MV-4-11 (cell line): ENCODE results near the gene NRXN3.
A peak's percentile ranks its signal among the peaks of the same experiment; 100 is the strongest.

Experiments
- DNase-seq: peaks from one replicate; lab custom pipeline; 2025; lab: John Stamatoyannopoulos, UW

Gene NRXN3

DNA sequence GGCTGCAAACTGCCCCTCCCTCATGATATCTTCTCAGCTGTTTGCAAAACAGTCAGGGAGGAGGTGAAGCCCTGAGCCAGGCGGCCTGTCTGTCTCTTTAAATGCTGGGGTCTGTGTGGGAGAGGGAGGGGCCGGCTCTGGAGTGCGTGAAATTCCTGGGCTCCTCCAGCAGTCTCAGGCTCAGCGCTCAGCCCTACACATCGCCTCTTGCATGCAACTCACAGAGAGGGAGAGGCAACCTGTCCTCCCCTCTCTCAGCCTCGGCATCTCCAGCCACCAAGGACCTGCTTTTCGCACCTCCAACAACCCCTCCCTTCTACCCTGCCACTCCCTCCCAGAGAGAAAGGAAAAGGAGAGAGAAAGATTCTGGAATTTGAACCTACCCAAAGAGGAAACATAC is at the start of gene NRXN3:
Gene NRXN3 (plus strand): TSS at position 171 of the 400 bp plus-strand sequence. CDS start 72,721 bp downstream, outside the sequence.
- DNase-seq, result no peak

DNA sequence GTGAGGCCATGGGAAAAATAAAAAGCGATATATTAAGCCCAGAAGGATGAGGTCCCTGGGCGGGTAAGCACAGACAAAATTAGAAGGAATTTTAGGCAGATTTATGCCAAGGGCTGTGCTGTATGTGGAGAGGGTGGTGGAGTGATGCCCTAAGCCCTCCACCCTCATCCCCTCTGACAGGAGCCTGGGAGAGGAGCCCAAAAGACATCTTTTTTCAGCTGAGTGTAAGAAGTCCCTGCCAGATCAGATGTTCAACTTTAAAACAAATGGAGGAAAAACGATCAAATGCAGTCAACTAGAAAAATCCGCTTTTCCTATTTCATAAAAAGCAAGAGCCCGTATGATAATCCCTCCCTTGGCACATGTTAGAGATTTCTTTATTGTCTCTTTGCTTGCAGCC is 47.7 kb upstream of the NRXN3 start:
- DNase-seq, result no peak

GRCh38 chr14:78123650-78124253 is 46.4 kb upstream of the NRXN3 start:
- DNase-seq, result no peak

- DNase-seq, result no peak
These were observed 42.2 kb upstream of the NRXN3 start for GRCh38 chr14:78127961-78128360.

GRCh38 chr14:78129375-78129774 is 40.8 kb upstream of the NRXN3 start:
- DNase-seq, result no peak

- DNase-seq, result peak; percentile 25
These were observed 39.8 kb upstream of the NRXN3 start for GRCh38 chr14:78130356-78130755.

DNA sequence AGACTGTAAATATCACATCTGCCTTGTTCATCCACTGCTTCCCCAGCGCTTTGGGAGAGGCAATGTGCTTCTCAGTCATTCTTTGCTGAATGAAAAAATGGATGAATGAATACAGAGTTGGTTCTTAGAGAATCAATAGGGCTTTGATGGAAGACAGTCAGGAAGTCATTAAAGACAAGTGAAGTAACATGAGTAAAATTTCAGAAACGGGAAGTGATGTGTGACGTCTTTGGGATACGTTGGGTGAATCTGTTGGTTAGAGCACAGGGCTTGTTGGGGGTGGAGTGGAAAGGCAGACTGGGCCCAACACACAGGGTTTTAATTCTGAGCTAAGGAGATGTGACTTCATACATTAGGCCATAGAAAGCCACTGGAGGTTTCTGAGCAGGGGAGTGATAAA is 39.0 kb upstream of the NRXN3 start:
- peak; percentile 91 for DNase-seq

- no peak for DNase-seq
These were observed 38.6 kb upstream of the NRXN3 start for GRCh38 chr14:78131616-78132015.

DNA sequence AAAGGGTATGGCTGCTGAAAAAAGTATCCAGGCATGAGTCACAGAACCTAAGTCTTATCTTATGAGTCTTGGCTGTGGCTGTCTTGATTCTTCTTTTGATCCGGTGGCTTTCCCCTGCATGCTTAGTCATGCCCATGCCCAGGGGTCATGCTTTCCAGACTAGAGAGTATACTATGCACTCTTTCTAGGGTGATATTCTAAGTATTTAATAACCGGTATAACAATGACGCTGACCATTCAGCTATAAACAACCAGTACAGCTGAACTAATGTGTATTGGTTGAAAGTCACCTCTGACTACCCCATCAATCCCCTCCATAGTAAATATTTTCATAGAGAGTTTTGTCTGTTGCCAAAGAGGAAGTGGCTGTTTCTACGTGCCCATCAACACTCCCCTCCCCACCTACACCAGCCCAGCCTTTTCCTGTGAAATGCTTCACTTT is 34.7 kb upstream of the NRXN3 start:
- peak; percentile 86 for DNase-seq

DNA sequence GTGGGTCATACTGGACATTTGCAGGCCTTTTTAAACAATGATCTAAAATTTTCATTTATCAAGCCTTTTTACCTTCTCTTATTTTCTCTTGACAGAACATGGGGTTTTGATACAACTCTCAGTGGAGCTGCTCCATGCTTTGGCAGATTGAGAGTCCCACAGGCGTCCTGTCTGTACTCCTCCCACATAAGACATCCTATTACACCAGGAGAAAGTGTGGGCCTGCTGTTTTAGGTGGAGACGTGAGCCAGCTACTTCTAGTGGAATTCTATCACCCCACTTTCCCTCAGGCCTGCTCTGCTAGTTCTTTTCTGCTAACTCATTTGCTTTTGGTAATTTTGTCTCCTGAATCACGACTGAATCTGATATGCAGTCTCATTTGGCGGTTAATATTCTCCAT is 33.5 kb upstream of the NRXN3 start:
- no peak for DNase-seq

- DNase-seq, result no peak
These were observed 28.6 kb upstream of the NRXN3 start for GRCh38 chr14:78141590-78141989.

DNA sequence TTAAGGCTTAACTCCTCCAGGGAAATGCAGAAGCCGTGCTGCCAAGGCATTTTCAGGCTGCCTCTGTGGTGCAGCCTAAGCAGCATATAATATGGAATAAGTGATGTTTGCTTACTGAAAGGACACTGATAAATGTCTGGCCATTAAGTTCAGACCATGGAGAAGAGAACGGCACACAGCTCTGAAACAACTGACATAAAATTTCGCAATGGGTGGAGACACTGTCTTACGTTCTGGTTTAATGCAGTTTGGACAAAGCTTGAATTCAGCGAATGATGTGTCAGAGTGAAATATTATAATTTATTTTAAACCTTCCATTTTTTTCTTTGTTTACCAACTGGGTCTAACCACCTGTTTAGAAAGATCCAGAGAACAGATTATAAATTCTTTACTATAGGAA is 27.2 kb upstream of the NRXN3 start:
- peak; percentile 30 for DNase-seq

DNA sequence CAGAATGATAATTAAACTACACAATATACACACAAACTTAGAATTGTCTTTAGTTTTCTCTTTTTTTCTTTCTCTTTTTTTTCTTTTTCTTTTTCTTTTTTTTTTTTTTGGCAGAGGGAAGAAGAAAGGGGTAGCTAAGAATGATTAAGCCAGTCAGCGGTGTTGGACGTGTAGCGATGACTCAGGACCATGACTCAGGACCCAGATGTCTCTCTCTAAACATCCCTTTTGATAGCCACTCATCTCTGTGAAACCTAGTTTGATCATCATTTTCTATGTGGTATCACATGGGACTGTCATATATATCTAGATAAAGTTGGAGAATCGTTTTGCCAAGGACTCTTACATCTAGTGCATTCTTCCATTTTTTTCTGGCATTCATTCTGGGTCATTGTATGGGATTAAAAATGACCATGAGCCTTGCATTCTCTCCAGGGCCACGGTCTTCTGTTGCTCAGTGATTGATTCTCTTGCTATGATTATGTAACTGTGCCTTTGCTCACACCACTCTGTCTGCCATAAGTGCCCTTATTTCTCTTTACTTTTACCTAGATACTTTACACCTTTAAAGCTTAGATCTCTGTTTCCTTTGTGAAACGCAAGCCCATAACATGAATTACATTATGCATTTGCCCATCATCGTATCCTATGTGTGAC is 26.6 kb upstream of the NRXN3 start:
- peak; percentile 76 for DNase-seq

DNA sequence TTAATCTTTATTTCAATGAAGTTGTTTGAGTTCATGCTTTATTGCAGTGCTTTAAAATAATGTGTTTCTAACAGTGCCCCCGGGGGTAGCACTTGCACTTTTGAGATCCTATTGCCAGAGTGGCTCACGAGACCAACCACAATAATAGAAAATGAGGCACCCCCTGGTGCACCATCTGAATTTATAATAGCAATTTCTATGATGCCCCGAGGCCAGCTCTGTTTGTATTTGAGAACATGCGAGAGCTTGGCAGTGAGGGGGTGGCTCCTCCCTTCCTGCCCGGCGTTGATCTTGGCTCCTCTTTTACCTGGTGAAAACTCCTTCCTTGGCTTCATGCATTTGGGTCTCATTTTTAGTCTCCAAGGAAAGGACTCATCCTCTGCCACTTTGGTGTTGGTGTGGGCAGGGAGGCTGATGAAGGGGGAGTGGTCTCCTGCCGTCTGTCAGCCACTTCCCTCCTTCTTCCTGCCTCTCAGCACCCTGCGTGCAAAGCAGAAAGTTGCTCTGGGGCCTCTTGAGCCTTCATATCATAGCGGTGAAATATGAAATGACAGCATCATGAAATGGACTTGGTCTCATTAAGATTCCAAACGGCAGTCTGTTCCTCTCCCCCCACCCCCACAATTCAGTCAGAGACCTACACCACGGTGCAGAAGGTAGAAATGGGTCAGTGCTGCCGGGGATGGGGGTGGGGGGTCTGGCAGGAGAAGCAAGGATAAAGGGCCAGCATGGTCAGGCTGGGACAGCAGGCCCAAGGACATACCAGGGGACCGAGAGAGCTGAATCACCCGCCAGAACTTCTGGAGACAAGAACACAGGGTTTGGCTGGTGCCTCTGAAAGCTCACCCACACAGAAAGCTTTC is 17.7 kb upstream of the NRXN3 start:
- peak; percentile 26 for DNase-seq

- peak; percentile 21 for DNase-seq
These were observed 17.2 kb upstream of the NRXN3 start for GRCh38 chr14:78153064-78153341.

GRCh38 chr14:78154827-78155226 is 15.3 kb upstream of the NRXN3 start:
- peak; percentile 46 for DNase-seq

DNA sequence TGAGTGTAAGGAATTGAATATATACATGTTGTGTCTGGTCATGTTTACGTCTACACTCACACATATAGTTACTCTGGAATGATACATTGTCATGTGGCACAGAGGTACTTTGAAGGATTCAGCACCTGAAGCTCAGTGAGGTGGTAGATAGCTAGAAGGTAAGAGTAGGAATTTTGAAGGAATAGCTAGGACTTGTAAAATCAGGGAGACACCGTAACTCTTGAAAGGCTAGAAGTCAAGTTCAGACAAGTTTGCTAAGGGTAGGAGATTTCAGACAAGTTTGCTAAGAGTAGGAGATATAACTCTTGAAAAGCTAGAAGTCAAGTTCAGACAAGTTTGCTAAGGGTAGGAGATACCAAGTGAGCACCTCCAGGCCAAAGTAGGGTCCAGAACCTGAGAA is 14.0 kb upstream of the NRXN3 start:
- no peak for DNase-seq

DNA sequence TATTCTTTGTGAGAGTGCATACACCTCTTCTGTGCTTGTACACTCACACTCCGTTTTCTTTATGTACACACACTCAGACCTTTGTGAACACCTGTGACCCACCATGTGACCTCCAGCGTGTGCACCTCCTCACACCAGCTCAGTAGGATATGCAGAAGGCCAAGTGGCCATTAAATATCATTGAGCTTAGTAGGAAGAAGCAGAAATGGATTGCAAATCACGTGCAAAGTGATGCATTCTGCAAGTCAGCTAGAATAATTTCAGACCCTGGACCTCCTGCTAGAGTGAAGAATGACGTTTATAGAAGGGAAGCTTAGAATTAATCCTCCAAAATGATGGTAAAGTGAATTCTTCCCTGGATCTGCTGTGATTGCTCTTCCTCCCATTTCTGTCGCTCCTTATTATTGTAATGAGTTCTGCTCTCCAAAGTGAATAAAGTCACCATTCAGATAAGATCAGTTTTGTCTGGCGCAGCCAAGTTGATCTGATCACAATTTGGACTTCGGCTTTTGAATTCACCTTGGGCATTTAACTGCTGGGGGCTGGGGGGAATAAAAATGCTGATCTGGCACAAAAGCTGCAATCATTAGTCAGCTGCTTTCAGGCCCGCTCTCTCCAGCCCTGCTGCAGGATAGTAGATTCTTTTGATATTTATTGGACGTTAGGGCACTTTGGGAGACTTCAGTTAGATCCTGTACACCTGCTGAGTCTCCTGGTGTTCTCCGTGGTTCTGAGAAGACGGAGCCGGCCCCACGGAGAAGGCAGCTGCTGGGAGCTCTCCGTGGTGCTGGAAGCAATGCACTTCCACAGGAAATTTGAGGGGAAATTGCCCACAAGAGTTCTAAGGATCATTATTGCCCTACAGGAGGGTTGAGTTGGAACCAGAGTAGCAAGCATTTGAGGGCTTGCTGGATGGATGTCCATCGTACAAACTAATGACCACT is 12.4 kb upstream of the NRXN3 start:
- DNase-seq, result peak; percentile 21

DNA sequence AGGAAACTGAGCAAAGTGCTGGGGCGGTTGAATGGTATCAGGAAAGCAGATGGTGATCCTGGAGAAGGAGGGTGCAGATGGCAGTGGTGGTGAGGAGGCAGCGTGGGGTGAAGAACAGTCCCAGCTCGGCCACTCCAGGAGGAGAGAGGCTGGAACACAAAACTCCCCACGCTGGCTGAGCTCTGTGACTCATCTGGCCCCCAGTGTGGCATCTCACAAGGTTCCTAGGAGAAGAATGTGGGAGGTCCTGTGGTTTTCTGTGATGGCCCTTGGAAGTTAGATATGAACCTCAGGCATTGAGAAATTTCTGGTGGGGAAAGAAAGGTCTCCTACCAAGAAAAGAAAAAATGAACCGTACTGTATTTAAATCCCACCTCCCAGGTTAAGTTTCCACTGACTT is 8.0 kb upstream of the NRXN3 start:
- peak; percentile 88 for DNase-seq

DNA sequence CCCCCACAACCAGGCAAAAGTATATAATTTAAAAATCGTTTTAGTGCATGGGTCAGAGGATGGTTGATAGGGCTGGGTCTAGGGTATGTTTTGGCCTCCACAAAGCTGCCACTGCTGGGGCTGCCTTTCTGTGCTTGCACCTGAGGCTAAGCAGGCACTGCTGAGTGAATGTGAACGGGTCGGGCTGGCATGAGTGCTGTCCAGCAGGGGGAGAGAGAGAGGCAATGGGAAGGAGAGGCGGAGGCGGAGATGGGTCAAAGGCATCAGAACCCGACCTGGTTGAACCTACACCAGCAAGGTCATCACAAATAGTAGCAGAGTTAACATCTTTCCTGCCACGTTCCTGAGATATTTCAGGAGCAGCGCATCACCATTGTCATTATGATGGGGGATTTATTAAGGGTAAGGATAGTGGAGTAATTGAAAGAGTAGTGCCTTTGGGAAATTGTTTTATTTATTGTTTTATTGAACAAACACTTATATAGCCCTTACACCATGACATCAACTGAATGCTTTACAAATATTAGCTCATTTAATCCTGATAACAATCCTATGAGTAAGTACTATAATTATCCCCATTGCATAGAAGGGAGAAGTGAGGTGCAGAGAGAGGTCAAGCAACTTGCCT is 5.8 kb upstream of the NRXN3 start:
- peak; percentile 73 for DNase-seq

DNA sequence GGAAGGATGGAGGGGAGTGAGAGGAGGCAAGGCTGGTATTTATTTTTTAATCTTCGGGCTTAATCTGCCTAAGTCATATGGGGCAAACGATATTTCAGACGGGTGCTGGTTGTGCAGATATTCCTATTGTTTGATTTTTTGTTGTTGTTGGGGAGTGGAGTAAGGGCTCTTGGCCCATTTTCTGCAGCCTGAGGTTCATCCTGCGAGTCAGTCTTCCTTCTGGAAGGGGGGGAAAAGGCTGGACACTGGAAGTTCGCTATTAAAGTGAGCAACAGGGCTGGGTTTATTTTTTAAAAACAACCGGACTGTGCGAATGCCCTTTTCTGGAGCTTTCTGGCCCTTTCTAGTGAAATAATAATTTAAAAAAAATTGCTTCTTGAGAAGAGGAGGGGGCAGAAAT is 2.3 kb downstream of the NRXN3 start:
- no peak for DNase-seq
